Activated T-helper 1 cell treated with anti-CD3 and anti-CD28 coated beads, Interleukin-12 subunit alpha, Interleukin-12 subunit beta, Interleukin-2, Interleukin-4 antibody, amounts not matched to agents 30 ng/mL and 10 ng/mL and 1 ng/mL, durations not matched to agents 14 hours and 24 hours and 36 hours (primary cell): ENCODE measurements around the gene APOBEC3C. TPM values are rescaled to one million over a fixed set of nuclear protein-coding genes. Genes with fewer than 3 reads are reported as not detected.
A peak's percentile ranks its signal among the peaks of the same experiment; 100 is the strongest.
"Not testable (repeated sequence)": the region's sequence is repeated elsewhere in the genome, so short reads cannot be mapped to it uniquely, and the experiment has no call there.

Experiments used
- DNase-seq: peaks from one replicate; pipeline ENCODE4 v3.0.0; 2021; ENCODE audit warnings: low spot score
- H3K27ac Mint-ChIP-seq: one replicate; pipeline ENCODE4 v1.8.0; 2021; ENCODE audit warnings: mild to moderate bottlenecking, mixed read lengths
- H3K27me3 Mint-ChIP-seq: one replicate; pipeline ENCODE4 v1.8.0; 2022; ENCODE audit warnings: mild to moderate bottlenecking, moderate library complexity, mixed read lengths; ENCODE audit not compliant: insufficient read depth
- H3K36me3 Mint-ChIP-seq: one replicate; pipeline ENCODE4 v1.8.0; 2021; ENCODE audit warnings: low read depth, mixed read lengths
- H3K4me1 Mint-ChIP-seq: one replicate; pipeline ENCODE4 v1.8.0; 2021; ENCODE audit warnings: low read depth, mixed read lengths
- H3K4me3 Mint-ChIP-seq: one replicate; pipeline ENCODE4 v1.8.0; 2021; ENCODE audit warnings: mild to moderate bottlenecking, moderate library complexity, mixed read lengths
- H3K9me3 Mint-ChIP-seq: one replicate; pipeline ENCODE4 v1.8.0; 2021; ENCODE audit warnings: mixed read lengths
- intact Hi-C: fragments of 100-400 bp; cut with micrococcal nuclease; formaldehyde crosslinking; loops from one replicate; pipeline ENCODE4 v1.15.1; 2024
- total RNA-seq: library from RNA; stranded (reverse); gene quantifications from 2 replicates; pipeline ENCODE4 v1.2.3, GENCODE V29; 2022

Gene APOBEC3C
- total RNA-seq, 1 donor from 2014 or later = 73.2 TPM

GRCh38 chr22:39016592-39016991, 2.5 kb downstream of the APOBEC3C start:
- peaks cover 37% of the 10 kb centered on the region for H3K4me1 Mint-ChIP-seq
- peak overlapping the region; percentile 77 for H3K27ac Mint-ChIP-seq
- no peak for DNase-seq
- H3K9me3 Mint-ChIP-seq = no peaks in the 10 kb centered on the region
- intact Hi-C loops = no loop called here
- H3K36me3 Mint-ChIP-seq = peaks cover 15% of the 10 kb centered on the region
- H3K27me3 Mint-ChIP-seq = peaks cover 2% of the 10 kb centered on the region
- H3K4me3 Mint-ChIP-seq = peak overlapping the region; percentile 51

GRCh38 chr22:39017596-39018365, 3.7 kb downstream of the APOBEC3C start:
- Mint-ChIP-seq H3K4me3 (peak overlapping the region; percentile 64), H3K36me3 (peaks cover 17% of the 10 kb centered on the region), H3K9me3 (no peaks in the 10 kb centered on the region), H3K27me3 (no peaks in the 10 kb centered on the region), H3K4me1 (peaks cover 37% of the 10 kb centered on the region), H3K27ac (peak overlapping the region; percentile 55)
- intact Hi-C loops = no loop called here
- DNase-seq = no peak

GRCh38 chr22:39020021-39020651, 6.1 kb downstream of the APOBEC3C start:
- H3K4me3 Mint-ChIP-seq = peak overlapping the region; percentile 96
- peaks cover 39% of the 10 kb centered on the region for H3K4me1 Mint-ChIP-seq
- H3K9me3 Mint-ChIP-seq, H3K27me3 Mint-ChIP-seq, intact Hi-C loops, DNase-seq: not testable (repeated sequence)
- peaks cover 31% of the 10 kb centered on the region for H3K36me3 Mint-ChIP-seq
- peak overlapping the region; percentile 92 for H3K27ac Mint-ChIP-seq

GRCh38 chr22:39021552-39022250, 7.6 kb downstream of the APOBEC3C start:
- Mint-ChIP-seq H3K9me3 (no peaks in the 10 kb centered on the region), H3K27ac (peak overlapping the region; percentile 92), H3K27me3 (no peaks in the 10 kb centered on the region), H3K4me3 (peak overlapping the region; percentile 96), H3K4me1 (peaks cover 47% of the 10 kb centered on the region), H3K36me3 (peaks cover 38% of the 10 kb centered on the region)
- intact Hi-C loops = no loop called here
- DNase-seq = no peak

GRCh38 chr22:39024519-39025308, 10.7 kb downstream of the APOBEC3C start:
- Mint-ChIP-seq H3K9me3 (no peaks in the 10 kb centered on the region), H3K27ac (peak overlapping the region; percentile 55), H3K27me3 (no peaks in the 10 kb centered on the region), H3K4me1 (peaks cover 58% of the 10 kb centered on the region), H3K4me3 (no peak overlapping the region), H3K36me3 (peaks cover 32% of the 10 kb centered on the region)
- intact Hi-C loops = no loop called here
- DNase-seq = no peak

GRCh38 chr22:39026509-39027150, 12.6 kb downstream of the APOBEC3C start:
- peaks cover 37% of the 10 kb centered on the region for H3K36me3 Mint-ChIP-seq
- intact Hi-C loops = no loop called here
- H3K4me3 Mint-ChIP-seq = no peak overlapping the region
- H3K9me3 Mint-ChIP-seq = no peaks in the 10 kb centered on the region
- H3K4me1 Mint-ChIP-seq = peaks cover 46% of the 10 kb centered on the region
- no peak for DNase-seq
- H3K27ac Mint-ChIP-seq = peak overlapping the region; percentile 71
- H3K27me3 Mint-ChIP-seq = no peaks in the 10 kb centered on the region

- no peaks in the 10 kb centered on the region for H3K9me3 Mint-ChIP-seq
- intact Hi-C loops = no loop called here
- H3K4me1 Mint-ChIP-seq = peaks cover 37% of the 10 kb centered on the region
- no peak for DNase-seq
- peak overlapping the region; percentile 79 for H3K27ac Mint-ChIP-seq
- H3K36me3 Mint-ChIP-seq = peaks cover 36% of the 10 kb centered on the region
- peak overlapping the region; percentile 33 for H3K4me3 Mint-ChIP-seq
- H3K27me3 Mint-ChIP-seq = no peaks in the 10 kb centered on the region
These were observed 13.7 kb downstream of the APOBEC3C start for GRCh38 chr22:39027717-39028116.

GRCh38 chr22:39028281-39028680, 14.2 kb downstream of the APOBEC3C start:
- H3K9me3 Mint-ChIP-seq = no peaks in the 10 kb centered on the region
- H3K4me3 Mint-ChIP-seq = no peak overlapping the region
- peak overlapping the region; percentile 79 for H3K27ac Mint-ChIP-seq
- H3K4me1 Mint-ChIP-seq = peaks cover 37% of the 10 kb centered on the region
- no peak for DNase-seq
- no peaks in the 10 kb centered on the region for H3K27me3 Mint-ChIP-seq
- H3K36me3 Mint-ChIP-seq = peaks cover 40% of the 10 kb centered on the region
- intact Hi-C loops = no loop called here

- Mint-ChIP-seq H3K4me1 (peaks cover 29% of the 10 kb centered on the region), H3K9me3 (no peaks in the 10 kb centered on the region), H3K27me3 (no peaks in the 10 kb centered on the region), H3K27ac (no peak overlapping the region), H3K4me3 (no peak overlapping the region), H3K36me3 (peaks cover 36% of the 10 kb centered on the region)
- intact Hi-C loops = no loop called here
- no peak for DNase-seq
These were observed 15.2 kb downstream of the APOBEC3C start for GRCh38 chr22:39029227-39029626.

- Mint-ChIP-seq H3K27me3 (no peaks in the 10 kb centered on the region), H3K4me1 (peaks cover 16% of the 10 kb centered on the region), H3K36me3 (peaks cover 28% of the 10 kb centered on the region), H3K27ac (no peak overlapping the region), H3K9me3 (no peaks in the 10 kb centered on the region), H3K4me3 (no peak overlapping the region)
- intact Hi-C loops = no loop called here
- DNase-seq = no peak
These were observed 16.6 kb downstream of the APOBEC3C start for GRCh38 chr22:39030705-39031104.

- not testable (repeated sequence) for DNase-seq
- peaks cover 19% of the 10 kb centered on the region for H3K36me3 Mint-ChIP-seq
These were observed 17.6 kb downstream of the APOBEC3C start for GRCh38 chr22:39031434-39032295.

More at GRCh38 chr22:39031434-39032295, 17.6 kb downstream of the APOBEC3C start:
- H3K4me3 Mint-ChIP-seq, intact Hi-C loops, H3K9me3 Mint-ChIP-seq, H3K27ac Mint-ChIP-seq, H3K27me3 Mint-ChIP-seq: not testable (repeated sequence)
- H3K4me1 Mint-ChIP-seq = peaks cover 12% of the 10 kb centered on the region
